ENCODE results near the gene IL3RA.

Gene IL3RA

DNA sequence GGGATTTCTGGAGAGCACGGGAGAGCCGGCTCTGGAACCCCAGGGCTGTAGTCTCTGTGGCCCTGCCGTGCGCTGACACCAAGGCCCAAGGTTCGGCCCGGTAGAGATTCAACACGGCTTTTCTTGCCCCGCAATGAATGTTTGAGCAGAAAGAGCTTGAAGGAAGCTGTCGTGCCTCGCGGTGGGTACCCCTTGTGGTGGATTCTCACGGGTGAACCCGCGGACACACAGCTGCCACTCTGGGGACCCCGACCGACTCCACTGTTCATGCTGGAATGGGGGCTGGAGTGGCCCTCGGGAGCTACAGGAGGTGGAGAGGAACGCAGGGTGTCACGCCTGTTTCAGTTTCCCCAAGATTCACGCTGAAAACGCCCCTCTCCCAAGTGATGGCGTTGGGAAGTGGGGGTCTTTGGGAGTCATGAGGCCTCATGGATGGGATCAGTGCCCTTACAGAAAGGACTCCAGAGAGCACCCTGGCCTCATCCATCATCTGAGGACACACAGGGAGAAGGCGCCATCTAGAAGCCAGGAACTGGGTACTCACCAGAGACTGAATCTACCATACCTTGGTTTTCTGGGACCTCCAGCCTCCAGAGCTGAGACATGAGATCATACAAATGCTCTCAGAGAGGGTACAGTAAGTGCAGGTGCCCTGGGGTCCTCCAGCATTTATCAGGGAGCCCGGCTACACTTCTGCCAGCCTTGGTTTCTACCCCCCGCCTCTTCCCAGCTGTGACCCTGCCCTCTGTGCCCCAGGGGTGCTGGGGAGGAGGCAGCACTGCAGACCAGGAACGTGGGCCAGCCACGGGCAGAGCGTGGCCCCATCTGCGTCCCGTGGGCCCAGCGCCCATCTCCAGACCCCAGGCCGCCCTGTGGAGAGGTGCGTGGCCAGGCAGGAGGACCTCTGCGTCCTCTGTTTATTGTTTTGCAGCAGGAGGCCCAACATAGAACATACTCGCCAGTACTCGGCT is 49.0 kb downstream of the IL3RA start:
- no peak for DNase-seq

DNA sequence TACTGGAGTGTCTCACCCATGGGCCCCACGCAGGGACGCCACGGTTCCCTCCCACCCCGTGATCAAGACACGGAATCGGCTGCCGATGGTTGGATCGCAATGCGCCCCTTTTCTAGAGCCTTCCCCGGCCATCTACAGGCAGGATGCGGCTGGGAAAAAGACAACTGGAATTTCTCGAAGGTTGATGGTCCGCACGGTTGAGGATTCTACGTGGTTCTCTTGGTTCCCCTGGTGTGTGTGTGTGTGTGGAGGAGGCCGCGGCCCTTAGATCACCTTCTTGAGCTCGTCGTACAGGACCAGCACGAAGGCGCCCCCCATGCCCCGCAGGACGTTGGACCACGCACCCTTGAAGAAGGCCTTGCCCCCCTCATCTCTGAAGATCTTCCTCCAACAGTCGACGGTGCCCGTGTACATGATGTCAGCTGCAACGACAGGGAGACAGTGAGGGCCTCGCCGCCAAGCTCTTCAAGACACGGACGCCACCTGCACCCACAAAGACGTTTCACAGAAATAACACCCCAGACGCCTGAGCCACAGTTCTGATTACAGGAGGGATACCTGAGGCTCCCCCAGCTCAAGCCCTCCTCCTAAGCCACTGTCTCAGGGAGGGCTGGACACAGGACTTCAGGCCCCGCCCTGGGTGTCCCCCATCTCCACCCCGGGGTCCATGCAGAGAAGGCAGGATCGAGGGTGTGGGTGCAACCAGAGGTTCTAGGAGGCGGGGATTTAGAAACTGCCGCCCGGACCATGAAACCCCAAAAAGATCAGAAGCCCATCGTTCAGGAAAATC is 49.9 kb downstream of the IL3RA start:
- DNase-seq, result no peak

DNA sequence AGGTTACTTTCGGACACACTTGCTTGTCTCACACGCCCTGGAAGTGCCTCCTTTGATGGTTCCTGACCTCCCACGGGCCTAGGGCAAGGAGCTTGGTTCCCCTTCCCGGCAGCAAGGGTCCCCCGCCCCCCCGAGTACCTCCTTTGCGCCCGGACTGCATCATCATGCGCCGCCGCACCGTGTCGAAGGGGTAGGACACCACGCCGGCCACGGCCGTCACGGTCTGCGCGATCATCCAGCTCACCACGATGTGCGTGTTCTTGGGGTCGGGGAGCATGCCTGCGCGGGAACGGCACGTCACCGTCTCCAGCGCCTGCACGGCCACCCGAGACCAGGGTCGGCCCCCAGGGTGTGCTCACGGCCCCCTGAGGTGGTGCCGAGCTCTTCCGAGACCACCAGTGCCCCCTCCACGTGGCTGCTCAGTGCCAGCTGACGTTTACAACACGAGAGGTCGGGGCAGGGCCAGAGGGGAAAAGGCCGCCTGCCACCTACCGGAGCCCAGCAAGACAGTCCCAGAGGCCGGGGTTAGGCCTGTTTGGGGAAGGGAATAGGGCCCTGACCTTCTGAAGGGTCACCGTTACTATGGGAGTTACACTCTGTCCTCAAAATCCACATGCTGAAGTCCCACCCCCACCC is 50.7 kb downstream of the IL3RA start:
- no peak for DNase-seq

DNA sequence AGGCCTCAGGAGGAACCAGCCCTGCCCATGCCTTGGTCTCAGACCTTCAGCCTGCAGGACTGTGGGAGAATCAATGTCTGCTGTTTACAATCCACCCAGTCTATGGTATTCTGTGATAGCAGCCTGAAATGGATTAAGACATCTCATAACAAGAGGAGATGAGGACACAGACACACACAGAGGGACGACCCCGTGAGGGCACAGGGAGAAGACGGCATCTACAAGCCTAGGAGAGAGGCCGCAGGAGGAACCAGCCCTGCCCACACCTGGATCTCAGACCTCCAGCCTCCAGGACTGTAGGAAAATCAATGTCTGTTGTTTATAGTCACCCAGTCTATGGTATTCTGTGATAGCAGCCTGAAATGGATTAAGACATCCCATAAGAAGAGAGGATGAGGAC is 52.1 kb downstream of the IL3RA start:
- DNase-seq, result no peak

DNA sequence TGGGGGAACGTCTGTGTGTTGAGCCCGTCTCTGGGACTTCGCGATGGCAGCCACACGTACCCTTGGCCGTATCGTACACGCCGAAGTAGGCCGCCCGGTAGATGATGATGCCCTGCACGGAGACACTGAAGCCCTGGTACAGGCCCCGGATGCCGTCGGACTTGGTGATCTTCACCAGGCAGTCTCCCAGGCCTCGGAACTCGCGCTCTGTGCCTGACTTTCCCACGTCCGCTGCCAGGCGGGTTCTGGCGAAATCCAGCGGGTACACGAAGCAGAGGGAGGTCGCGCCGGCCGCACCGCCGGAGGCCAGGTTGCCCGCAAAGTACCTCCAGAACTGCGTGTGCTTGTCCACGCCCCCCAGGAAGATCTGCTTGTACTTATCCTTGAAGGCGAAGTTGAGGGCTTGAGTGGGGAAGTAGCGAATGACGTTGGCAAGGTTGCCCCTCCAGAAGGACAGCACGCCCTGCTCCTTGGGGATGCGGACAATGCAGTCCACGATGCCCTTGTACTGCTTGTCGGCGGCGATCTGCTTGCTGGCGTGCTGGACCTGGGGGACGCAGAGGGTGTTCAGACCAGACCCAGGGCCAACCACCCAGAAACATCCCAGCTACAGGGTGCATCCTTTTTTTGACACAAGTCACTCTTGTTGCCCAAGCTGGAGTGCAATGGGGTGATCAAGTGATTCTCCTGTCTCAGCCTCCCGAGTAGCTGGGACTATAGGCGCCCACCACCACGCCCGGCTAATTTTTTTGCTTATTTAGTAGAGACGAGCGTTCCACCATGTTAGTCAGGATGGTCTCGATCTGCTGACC is 52.8 kb downstream of the IL3RA start:
- no peak for DNase-seq

DNA sequence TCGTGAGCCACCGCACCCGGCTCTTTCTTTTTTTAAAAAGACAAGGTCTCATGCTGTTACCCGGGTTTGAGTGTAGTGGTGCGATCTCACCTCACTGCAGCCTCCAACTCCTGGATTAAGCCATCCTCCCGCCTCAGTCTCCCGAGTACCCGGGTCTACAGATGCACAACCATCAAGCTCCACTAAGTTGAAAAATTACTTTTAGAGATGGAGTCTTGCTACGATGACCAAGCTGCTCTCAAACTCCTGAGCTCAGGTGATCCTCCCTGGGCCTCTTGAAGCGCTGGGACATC is 53.4 kb downstream of the IL3RA start:
- DNase-seq, result no peak

DNA sequence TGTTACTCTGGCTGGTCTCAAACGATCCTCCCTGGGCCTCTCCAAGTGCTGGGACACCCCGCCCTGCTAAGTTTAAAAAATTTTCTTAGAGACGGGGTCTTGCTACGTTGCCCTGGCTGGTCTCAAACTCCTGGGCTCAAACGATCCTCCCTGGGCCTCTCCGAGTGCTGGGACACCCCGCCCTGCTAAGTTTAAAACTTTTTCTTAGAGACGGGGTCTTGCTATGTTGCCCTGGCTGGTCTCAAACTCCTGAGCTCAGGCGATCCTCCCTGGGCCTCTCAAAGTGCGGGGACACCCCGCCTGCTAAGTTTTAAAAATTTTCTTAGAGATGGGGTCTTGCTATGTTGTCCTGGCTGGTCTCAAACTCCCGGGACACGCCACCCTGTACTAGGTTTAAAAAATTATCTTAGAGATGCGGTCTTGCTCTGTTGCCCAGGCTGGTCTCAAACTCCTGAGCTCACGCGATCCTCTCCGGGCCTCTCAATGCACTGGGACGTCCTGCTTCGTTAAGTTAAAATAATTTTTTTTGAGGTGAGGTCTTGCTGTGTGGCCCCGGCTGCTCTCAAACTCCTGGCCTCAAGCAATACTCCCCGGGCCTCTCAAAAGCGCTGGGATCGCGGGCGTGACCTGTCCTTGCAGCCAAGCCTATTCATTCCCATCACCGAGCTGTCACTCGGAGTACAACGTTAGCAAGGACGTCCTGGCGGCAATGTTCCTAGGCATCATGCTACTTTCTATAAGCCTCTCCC is 54.2 kb downstream of the IL3RA start:
- DNase-seq, result no peak

DNA sequence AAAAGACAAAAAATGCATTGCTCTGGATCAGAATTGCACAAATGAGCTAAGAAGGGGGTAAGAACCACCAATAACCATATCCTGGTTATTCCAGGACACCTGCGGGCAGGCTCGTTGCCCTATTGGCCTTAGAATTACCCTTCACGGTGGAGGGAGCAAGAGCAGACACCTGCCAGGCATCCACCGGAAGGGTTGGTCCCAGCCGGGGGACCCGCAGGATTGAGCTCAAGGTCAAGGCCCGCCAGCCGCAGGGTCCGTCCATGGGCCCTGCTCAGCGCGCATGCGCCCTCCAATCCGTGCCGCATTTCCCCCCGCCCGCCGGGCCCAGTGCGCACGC is 54.8 kb downstream of the IL3RA start:
- no peak for DNase-seq

DNA sequence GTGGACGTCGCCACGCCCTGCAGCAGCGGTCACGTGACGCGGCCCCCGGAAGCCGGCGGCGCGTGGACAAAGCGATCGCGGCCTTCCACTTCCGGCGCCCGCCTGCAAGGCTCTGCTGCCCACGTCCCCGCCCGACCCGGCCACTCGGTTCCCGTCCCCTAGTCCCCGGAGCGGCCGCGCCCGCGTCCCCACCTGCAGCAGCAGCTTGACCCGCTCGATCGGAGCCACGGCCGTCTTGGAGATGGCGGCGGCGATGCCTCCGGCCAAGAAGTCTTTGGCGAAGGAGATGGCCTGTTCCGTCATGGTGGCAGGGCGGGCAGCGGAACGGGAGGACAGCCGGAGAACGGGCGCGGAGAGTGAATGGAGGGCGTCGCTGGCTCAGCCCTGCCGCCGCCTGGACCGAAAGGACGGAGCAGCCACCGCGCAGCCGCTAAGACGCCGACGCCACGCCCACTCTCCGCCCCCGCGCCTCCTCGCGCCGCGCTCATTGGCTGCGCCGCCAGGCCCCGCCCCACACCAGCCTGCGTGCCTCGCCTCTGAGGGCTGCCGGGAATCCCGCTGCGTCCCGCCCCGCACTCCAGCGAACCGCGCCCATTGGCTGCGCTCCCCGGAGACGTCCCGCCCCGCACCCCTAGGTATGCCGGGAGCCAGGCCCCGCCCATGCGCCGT is 55.3 kb downstream of the IL3RA start, which contains the start of gene SLC25A6:
SLC25A6 (minus strand) TSS at position 407 of the 669 bp plus-strand sequence; CDS start at position 303, 104 bp downstream.
- DNase-seq, result no peak

DNA sequence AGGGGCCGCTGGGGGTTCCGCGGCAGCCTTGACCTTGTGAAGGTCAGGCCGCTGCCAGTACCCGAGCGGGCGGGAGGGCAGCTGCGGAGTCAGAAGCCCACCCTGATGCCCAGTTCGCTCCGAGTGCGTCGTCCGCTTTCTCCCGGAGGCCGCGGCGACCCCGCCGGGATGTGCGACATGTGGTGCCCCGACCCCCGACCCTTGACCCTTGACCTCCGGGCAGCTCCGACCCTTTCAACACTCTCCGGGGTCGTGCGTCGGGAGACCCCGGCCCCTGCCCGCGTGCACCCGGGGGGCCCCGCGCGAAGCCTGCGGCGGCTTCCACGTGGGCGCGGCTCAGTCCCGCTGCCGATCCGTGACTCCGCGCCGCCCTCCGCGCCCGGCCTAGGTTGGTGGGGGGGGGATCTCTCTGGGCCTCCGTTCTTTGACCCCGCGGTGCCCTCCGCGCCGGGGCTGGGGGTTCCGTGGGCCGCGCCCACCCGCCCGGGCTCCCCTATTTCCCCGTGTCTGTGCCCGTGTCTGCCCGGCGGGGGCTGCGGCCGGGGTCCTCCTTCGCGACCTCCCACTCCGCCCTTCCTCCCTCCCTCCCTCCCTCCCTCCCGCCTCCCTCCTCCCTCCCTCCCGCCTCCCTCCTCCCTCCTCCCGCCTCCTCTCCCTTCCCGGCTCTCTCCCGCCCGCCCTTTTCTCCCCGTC is 55.9 kb downstream of the IL3RA start:
- no peak for DNase-seq

DNA sequence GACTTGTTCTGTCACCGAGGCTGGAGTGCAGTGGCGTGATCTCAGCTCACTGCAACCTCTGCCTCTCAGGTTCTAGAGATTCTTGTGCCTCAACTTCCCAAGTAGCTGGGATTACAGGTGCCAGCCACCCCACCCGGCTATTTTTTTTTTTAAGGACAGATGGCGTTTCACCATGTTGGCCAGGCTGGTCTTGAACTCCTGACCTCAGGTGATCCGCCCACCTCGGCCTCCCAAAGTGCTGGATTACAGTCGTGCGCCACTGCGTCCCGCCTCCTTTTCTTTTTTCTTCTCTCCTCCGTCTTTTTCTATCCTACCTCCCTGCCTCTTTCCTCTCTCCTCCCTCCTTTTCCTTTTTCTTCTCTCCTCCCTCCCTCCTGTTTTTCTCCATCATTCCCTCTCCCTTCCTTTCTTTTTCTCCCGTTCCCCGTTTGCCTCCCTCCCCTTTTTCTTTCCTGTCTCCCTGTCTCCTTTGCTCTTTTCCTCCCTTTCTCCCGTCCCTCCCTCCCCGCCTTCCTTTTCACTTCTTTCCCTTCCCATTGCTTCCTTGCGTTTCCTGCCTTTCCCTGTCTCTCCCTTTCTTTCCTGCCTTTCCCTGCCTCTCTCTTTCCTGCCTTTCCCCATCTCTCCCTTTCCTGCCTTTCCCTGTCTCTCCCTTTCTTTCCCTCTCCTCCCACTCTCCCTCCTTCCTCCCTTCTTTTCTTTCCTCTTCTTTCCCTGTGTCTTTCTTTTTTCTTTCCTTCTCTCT is 57.5 kb downstream of the IL3RA start:
- no peak for DNase-seq

DNA sequence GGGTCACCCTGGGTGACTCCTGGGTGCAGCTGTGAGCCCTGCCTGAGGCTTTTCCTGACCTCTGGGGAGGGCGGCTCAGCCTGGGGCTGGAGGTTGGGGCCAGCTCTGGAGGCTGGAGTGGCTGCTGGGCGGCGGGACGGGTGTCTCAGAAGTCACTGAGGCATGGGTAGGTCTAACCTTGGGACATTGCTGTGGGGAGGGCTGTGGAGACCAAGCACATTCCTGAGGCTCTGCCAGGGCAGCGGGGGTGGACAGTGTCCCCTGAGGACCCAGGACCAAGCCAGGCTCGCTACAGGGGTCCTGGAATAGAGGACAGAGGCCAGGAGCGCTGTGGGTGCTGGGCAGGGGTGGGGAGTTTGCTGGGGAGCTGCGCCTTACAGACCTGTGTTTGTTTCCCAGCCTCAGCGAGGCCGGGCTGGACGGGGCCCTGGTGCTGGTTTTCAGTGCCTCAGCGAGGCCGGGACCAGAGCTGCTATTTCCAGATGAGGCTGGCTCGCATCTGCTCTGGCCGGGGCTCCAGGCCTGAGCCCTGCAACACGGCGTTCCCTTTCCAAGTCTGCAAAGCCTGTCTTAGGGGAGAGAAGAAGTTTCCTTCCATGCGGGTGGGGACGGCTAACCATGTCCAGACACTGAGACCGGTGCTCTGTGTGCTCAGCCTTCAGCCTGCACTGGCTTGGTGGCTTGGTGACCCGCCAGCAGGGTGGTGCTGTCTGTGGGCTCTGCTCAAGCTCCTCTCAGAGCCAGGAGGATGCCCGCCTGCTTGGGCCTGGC is 58.3 kb downstream of the IL3RA start:
- no peak for DNase-seq

DNA sequence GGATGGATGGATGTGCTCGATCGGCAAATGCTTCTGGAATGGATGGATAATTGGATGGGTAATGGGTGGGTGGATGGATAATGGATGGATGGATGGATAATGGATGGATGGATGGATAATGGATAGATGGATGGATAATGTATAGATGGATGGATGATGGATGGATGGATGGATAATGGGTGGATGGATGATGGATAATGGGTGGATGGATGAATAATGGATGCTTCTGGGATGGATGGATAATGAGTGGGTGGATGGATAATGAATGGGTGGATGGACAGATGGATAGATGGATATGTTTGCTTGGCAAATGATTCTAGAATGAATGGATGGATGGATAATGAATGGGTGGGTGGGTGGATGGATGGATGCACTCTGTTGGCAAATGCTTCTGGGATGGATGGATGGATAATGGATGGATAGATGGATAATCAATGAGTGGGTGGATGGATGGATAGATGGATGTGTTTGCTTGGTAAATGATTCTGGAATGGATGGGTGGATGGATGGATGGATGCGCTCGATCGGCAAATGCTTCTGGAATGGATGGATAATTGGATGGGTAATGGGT is 59.1 kb downstream of the IL3RA start:
- DNase-seq, result no peak

DNA sequence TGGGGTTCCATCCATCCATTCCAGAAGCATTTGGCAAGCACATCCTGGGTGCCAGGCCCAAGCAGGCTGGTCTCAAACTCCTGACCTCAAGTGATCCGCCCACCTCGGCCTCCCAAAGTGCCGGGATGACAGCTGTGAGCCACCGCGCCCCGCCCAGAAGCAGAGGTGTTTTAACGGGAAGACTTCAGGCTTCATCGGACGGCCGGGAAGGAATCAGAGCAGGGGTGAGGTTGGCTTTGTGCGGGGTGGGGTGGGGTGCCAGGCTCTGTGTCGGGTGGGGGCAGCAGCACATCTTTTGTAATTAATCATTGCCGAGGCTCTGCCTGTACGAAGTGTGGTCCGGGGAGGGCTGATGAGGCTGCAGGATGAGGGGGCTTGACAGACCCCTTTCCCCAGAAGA is 60.4 kb downstream of the IL3RA start:
- DNase-seq, result no peak

DNA sequence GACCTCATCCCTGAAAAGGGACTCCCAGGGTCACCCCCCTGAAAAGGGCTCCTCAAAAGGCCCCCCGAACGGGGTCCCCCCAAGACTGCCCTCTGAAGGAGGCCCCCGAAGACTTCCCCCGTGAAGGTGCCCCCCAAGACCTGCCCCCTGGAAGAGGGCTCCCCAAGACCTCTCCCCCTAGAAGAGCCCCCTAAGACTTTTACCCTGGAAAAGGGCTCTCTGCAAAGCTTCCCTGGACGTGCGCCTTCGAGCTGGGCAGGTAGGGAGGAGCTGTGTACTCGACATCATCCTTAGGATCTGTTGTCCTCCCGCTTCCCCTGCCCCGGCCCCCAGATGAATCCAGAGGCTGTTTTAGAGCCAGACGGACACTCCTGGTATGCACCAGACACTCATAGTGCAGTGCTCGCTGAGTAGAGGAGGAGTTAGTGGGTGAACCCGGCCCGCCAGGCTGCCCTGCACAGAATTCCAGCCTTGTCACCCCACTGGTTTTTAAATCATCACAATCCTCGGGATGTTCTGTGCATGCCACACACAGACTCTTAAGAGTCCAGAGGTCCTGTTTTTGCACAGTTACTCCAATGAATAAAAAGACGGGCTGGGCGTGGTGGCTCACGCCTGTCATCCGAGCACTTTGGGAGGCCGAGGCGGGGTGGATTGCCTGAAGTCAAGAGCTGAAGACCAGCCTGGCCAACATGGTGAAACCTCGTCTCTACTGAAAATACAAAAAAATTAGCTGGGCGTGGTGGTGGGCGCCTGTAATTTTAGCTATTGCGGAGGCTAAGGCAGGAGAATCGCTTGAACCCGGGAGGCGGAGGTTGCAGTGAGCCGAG is 61.1 kb downstream of the IL3RA start:
- no peak for DNase-seq

DNA sequence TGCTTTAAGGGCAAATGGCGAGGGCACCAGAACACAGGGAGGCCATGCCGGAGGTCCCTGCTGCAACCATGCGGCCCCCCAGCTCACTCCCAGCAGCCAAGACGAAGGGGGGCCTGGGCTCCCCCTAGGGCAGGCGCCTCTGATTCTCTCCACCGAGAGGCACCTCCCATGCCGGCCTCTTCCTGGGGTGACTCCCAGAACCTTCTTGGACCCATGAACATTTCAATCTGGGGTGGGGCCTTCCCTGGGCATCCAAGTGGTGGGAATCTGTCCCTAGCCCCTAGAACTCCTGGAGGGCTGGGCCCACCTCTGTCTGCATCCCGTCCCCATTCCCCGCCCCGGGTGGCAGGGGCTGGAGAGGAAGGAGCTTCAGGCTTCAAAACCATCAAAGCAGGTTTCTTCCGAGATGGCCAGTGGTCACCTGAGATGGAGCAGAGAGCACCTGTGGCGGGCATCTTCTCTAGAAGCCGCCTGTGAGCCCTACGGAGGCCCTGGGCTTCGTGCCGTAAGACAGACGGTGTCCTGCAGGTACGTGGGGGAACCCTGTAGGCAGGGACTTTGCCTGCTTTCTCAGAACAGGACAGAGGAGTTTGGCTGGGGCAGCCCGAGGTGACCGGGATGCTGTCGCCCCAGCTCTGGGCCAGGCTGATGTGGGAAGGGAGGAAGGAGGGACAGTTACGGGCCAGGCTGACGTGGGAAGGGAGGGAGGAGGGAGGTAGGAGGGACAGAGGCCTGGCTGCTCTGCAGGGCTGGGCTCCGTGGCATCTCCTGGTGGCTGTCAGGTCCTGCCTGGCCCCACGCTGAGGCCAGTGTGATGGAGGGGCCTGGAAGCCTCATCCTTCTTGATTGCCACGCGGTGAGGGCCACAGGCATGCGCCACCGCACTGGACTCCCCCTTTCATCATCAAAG is 62.1 kb downstream of the IL3RA start:
- no peak for DNase-seq

DNA sequence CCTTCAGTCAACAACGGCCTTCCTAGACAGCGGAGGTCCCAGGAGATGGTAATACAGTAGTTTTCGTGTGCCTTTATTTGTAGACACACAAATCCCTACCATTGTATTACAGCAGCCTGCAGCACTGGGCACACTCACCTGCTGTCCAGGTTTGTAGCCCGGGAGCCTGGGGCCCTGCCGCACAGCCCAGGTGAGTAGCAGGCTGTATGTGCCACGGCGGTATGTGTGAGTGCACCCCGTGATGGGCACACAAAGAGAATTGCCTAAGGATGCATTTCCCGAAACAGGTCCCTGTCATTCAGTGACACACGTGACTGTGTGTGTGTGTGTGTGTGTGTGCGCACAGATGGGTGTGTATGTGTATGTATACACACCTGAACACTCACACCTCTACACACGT is 63.5 kb downstream of the IL3RA start:
- DNase-seq, result no peak
